Neuron (in vitro differentiated cells): ENCODE data around the gene GABBR2.

ENCODE experiments used
- H2AFZ ChIP-seq: one replicate; pipeline ENCODE4 v1.6.1; 2013; ENCODE audit warnings: low read depth, mild to moderate bottlenecking, inconsistent platforms, low read length, moderate library complexity
- H3K27me3 ChIP-seq: one replicate; pipeline ENCODE4 v1.6.1; 2013; ENCODE audit warnings: low read length; ENCODE audit not compliant: insufficient read depth
- H3K36me3 ChIP-seq: one replicate; pipeline ENCODE4 v1.6.1; 2013; ENCODE audit warnings: low read length; ENCODE audit not compliant: insufficient read depth
- H3K4me1 ChIP-seq: one replicate; pipeline ENCODE4 v1.6.1; 2013; ENCODE audit warnings: low read length; ENCODE audit not compliant: insufficient read depth
- H3K4me3 ChIP-seq: 2 replicates; pipeline ENCODE4 v1.5.1; 2013; ENCODE audit warnings: mild to moderate bottlenecking, low read length, moderate library complexity
- H3K9me3 ChIP-seq: one replicate; pipeline ENCODE4 v1.6.1; 2013; ENCODE audit warnings: low read length

The GABBR2 gene

DNA sequence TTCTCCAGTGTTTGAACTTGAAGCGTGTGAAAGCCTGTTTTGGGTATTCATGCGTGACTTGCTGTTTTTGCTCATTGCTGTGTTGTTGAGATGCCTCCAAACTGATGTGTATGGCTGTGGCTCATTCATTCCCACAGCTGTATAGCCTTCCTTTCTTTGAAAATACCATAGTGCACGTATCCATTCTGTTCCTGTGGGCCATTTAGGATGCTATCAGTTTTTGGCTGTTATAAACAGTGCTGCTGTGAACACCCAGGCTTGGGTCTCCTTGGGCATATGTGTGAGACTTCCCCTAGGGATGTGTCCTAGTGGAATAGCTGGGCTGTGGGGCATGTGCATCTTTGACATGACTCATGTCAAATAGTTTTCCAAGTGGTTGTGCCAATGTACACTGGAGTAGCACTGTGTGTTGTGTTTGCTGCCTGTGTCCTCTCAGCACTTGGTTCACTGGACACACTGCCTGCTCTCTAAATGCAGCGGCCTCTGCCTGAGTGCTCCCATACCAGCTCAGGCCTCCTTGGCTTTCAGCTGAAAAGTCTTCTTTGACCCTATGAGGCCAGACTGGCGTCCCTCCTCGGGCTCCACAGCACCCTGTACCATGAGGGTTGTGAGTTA is 350.7 kb downstream of the GABBR2 start:
- peaks cover 2% of the 10 kb centered on the region for H3K27me3 ChIP-seq
- H3K4me3 ChIP-seq, result no peak overlapping the region
- no peaks in the 10 kb centered on the region for H3K36me3 ChIP-seq
- H2AFZ ChIP-seq, result no peak overlapping the region
- no peaks in the 10 kb centered on the region for H3K9me3 ChIP-seq
- H3K4me1 ChIP-seq, result no peaks in the 10 kb centered on the region

- H3K4me1 ChIP-seq, result no peaks in the 10 kb centered on the region
- H2AFZ ChIP-seq, result no peak overlapping the region
- H3K4me3 ChIP-seq, result no peak overlapping the region
- H3K27me3 ChIP-seq, result peaks cover 2% of the 10 kb centered on the region
- H3K9me3 ChIP-seq, result no peaks in the 10 kb centered on the region
- no peaks in the 10 kb centered on the region for H3K36me3 ChIP-seq
These were observed 351.6 kb downstream of the GABBR2 start for GRCh38 chr9:98356953-98357690.

DNA sequence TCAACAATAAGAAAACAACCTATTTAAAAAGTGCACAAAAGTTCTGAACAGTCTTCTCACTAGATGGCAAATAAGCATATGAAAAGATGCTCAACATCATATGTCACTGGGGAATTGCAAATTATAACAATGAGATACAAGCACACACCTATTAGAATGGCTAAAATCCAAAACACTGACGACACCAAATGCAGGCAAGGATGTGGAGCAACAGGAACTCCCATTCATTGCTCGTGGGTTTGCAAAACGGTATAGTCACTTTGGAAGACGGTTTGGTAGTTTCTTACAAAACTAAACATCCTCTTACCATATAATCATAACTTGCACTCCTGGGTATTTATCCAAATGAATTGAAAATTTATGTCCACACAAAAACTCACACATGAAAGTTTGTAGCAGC is 352.4 kb downstream of the GABBR2 start:
- no peak overlapping the region for H2AFZ ChIP-seq
- H3K4me1 ChIP-seq, result no peaks in the 10 kb centered on the region

GRCh38 chr9:98351370-98351769 is 357.4 kb downstream of the GABBR2 start:
- peaks cover 2% of the 10 kb centered on the region for H3K27me3 ChIP-seq
- H3K4me1 ChIP-seq, result no peaks in the 10 kb centered on the region
- no peak overlapping the region for H3K4me3 ChIP-seq
- no peaks in the 10 kb centered on the region for H3K9me3 ChIP-seq
- H3K36me3 ChIP-seq, result no peaks in the 10 kb centered on the region
- no peak overlapping the region for H2AFZ ChIP-seq

More for the DNA sequence above, 352.4 kb downstream of the GABBR2 start:
- Histone ChIP-seq H3K27me3 (peaks cover 2% of the 10 kb centered on the region), H3K36me3 (no peaks in the 10 kb centered on the region), H3K9me3 (no peaks in the 10 kb centered on the region), H3K4me3 (no peak overlapping the region)

DNA sequence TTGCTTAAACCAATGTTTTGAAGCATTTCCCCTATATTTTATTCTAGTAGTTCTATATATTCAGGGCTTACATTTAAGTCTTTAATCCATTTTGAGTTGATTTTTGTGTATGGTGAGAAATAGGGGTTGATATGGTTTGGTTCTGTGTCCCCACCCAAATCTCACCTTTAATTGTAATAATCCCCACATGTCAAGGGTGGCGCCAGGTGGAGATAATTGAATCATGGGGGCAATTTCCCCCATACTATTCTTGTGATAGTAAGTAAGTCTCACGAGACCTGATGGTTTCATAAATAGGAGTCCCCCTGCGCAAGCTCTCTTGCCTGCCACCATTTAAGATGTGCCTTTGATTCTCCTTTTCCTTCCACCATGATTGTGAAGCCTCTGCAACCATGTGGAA is 361.1 kb downstream of the GABBR2 start:
- no peaks in the 10 kb centered on the region for H3K9me3 ChIP-seq

GRCh38 chr9:98345011-98345410 is 363.7 kb downstream of the GABBR2 start:
- Histone ChIP-seq H2AFZ (no peak overlapping the region), H3K4me1 (no peaks in the 10 kb centered on the region), H3K36me3 (no peaks in the 10 kb centered on the region), H3K27me3 (no peaks in the 10 kb centered on the region), H3K9me3 (no peaks in the 10 kb centered on the region), H3K4me3 (no peak overlapping the region)

More for the DNA sequence above, 361.1 kb downstream of the GABBR2 start:
- H3K36me3 ChIP-seq, result no peaks in the 10 kb centered on the region
- no peaks in the 10 kb centered on the region for H3K4me1 ChIP-seq
- H3K27me3 ChIP-seq, result no peaks in the 10 kb centered on the region
- H3K4me3 ChIP-seq, result no peak overlapping the region
- no peak overlapping the region for H2AFZ ChIP-seq

GRCh38 chr9:98344581-98344980 is 364.2 kb downstream of the GABBR2 start:
- Histone ChIP-seq H2AFZ (no peak overlapping the region), H3K27me3 (no peaks in the 10 kb centered on the region), H3K4me3 (no peak overlapping the region), H3K36me3 (no peaks in the 10 kb centered on the region), H3K4me1 (no peaks in the 10 kb centered on the region), H3K9me3 (no peaks in the 10 kb centered on the region)

DNA sequence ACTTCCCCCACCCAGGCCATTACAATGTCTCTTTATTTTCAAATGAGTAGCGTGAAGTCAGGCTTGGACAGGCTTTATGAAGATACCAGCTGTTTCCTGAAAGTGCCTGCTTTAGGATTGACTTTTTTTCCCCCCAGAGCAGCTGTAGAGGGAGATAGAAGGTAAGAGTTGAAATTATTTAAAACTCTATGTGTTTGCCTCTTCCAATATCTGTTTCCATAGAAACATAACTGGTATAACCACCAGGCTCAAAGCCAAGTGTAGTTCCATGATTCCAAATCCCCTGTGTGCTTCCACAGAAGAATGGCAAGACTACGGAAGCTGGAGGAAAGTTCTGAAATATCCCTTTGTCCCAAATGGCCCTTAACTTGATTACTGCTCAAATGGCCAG is 365.9 kb downstream of the GABBR2 start:
- H3K36me3 ChIP-seq, result no peaks in the 10 kb centered on the region
- H3K27me3 ChIP-seq, result no peaks in the 10 kb centered on the region
- no peaks in the 10 kb centered on the region for H3K4me1 ChIP-seq
- no peaks in the 10 kb centered on the region for H3K9me3 ChIP-seq
- no peak overlapping the region for H3K4me3 ChIP-seq
- H2AFZ ChIP-seq, result no peak overlapping the region

DNA sequence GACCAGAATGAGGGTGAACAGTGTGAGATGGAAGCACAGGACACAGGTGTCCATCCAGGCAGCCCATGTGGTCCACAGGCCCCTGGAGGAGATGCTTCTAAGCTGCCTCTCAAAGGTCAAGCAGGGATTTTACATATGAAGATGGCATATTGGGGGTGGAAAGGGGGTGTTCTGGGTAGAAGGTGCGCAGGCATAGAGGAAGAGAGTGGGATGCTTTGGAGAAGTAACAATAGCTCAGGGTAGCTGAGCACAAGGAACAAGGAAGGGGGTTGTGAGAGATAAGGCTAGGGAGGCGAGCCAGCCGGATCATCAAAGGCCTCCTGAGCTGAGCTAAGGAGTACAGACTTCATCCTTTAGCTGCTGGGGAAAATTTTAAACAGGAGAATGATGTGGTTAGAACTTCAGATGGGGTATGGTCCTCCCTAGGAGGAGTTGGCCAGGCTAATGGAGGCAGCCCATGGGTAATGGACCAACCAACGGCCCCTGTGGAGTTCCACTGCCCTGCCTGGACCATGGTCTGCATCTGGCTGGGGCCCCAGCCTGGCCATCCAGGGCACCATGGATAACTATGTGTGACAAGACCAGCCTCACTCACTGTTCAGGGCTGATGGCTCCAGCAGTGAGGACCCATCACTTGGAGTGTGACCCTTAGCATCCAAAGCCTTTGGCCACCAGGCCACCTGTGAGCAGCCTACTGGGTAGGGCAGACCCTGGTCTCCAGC is 366.5 kb downstream of the GABBR2 start:
- Histone ChIP-seq H2AFZ (no peak overlapping the region), H3K27me3 (no peaks in the 10 kb centered on the region), H3K9me3 (no peaks in the 10 kb centered on the region), H3K36me3 (no peaks in the 10 kb centered on the region), H3K4me3 (no peak overlapping the region), H3K4me1 (no peaks in the 10 kb centered on the region)

GRCh38 chr9:98341157-98342097 is 367.3 kb downstream of the GABBR2 start:
- no peak overlapping the region for H2AFZ ChIP-seq
- H3K4me3 ChIP-seq, result no peak overlapping the region
- no peaks in the 10 kb centered on the region for H3K4me1 ChIP-seq
- no peaks in the 10 kb centered on the region for H3K27me3 ChIP-seq
- no peaks in the 10 kb centered on the region for H3K36me3 ChIP-seq
- no peaks in the 10 kb centered on the region for H3K9me3 ChIP-seq

DNA sequence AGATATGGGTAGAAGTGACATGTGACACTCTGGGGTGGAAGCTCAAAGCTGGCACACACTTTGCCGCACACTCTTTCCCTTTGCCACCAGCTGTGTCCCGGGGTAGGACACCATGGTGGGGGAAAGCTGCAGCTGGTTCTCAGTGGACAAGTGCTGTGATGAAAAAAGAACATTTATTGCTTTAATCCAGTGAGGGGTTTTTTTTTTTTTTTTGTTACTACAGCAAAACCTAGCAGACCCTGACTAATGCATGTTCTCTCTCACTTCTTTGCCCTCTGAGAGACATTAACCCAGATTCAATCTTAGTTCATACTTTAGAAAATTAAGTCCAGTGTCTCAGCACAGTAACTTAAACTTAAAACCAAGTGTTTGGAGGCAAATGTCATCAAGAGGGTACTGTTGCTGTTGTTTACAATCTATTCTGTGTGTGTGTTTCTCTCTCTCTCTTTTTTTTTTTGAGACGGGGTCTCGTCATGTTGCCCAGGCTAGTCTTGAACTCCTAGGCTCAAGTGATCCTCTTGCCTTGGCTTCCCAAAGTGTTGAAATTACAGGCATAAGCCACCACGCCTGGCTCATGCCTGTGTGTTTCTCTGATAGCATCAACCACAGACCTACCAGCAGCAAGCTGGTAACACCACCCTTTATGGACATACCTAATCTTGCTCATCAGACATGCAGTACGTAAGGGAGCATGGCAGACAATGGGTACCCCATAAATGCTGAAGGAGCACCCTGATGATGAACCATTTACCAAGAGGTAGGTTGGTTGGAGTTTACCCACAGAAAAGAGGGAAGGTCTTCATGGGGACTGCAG is 368.5 kb downstream of the GABBR2 start:
- H3K9me3 ChIP-seq, result no peaks in the 10 kb centered on the region
- no peaks in the 10 kb centered on the region for H3K27me3 ChIP-seq
- H3K4me1 ChIP-seq, result no peaks in the 10 kb centered on the region
- H3K4me3 ChIP-seq, result no peak overlapping the region
- H3K36me3 ChIP-seq, result no peaks in the 10 kb centered on the region
- no peak overlapping the region for H2AFZ ChIP-seq

DNA sequence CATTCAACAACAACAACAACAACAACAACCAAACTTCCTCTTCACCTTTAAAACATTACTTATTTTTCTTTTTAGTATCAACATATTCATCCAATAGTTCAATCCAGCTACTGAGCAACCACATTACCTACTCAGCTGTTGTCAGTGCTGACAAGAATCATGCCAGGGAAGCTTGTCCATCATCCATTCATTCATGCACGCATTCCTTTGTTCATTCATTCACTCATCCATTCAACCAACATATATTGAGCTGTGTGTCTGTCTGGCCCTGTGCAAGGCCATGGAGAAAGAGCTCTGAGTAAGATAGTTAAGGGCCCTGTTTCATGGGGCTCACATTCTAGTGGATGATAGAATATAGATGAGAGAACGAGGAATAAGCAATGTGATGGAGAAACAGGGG is 373.1 kb downstream of the GABBR2 start:
- no peaks in the 10 kb centered on the region for H3K4me1 ChIP-seq
- no peaks in the 10 kb centered on the region for H3K27me3 ChIP-seq
- no peak overlapping the region for H2AFZ ChIP-seq
- H3K4me3 ChIP-seq, result no peak overlapping the region
- H3K9me3 ChIP-seq, result no peaks in the 10 kb centered on the region
- H3K36me3 ChIP-seq, result no peaks in the 10 kb centered on the region
